Type B pancreatic cell (in vitro differentiated cells): ENCODE measurements around the gene ADGRV1. TPM values are rescaled to one million over a fixed set of nuclear protein-coding genes. Genes with fewer than 3 reads are reported as not detected.

ENCODE experiments used
- DNase-seq: peaks from one replicate; pipeline ENCODE4 v3.0.0; 2021; ENCODE audit warnings: mixed read lengths; ENCODE audit not compliant: unreplicated experiment; ENCODE audit errors: extremely low spot score
- H3K27ac Mint-ChIP-seq: 2 replicates; pipeline ENCODE4 v1.8.0; 2021; ENCODE audit warnings: mild to moderate bottlenecking, mixed read lengths
- H3K27me3 Mint-ChIP-seq: 2 replicates; pipeline ENCODE4 v1.8.0; 2021; ENCODE audit warnings: mixed read lengths
- H3K36me3 Mint-ChIP-seq: 2 replicates; pipeline ENCODE4 v1.8.0; 2021; ENCODE audit warnings: mixed read lengths
- H3K4me1 Mint-ChIP-seq: one replicate; pipeline ENCODE4 v1.8.0; 2021; ENCODE audit warnings: mixed read lengths; ENCODE audit not compliant: unreplicated experiment
- H3K4me3 Mint-ChIP-seq: 2 replicates; pipeline ENCODE4 v1.8.0; 2021; ENCODE audit warnings: mild to moderate bottlenecking, mixed read lengths
- H3K9me3 Mint-ChIP-seq: 2 replicates; pipeline ENCODE4 v1.8.0; 2021; ENCODE audit warnings: mixed read lengths
- total RNA-seq: library from RNA; stranded (reverse); gene quantifications from 2 replicates; pipeline ENCODE4 v1.2.1, GENCODE V29; 2021; ENCODE audit warnings: low replicate concordance
- TF ChIP-seq, protein P1 (sequence below): fragments of 200-600 bp; sonication (generic); conservative IDR thresholded peaks from 2 replicates; pipeline ENCODE4 v1.5.0; 2021; ENCODE audit warnings: antibody characterized with exemption, mild to moderate bottlenecking

ADGRV1 gene
- total RNA-seq, 1 donor from 2014 or later, result 29.5 TPM

DNA sequence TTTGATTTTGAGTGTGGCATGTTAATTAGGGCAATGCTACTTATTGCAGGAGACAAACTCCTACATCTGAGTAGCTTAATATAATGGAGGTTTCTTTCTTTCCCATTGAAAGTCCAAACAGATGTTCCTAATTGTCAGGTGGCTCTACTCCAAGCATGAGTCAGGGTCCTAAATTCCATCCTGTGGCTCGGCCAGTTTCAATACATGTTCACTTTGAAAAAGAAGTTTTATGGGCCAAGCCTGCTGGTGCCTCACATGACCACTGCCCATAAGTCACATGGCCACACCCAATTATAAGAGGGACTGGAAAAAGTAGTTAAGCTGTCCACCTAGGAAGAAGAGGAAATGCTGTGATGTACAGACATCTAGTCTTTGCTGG, 654.1 kb downstream of the ADGRV1 start:
- H3K4me3 Mint-ChIP-seq, result no peak overlapping the region
- no peaks in the 10 kb centered on the region for H3K36me3 Mint-ChIP-seq
- no peak overlapping the region for H3K27ac Mint-ChIP-seq
- H3K9me3 Mint-ChIP-seq, result no peaks in the 10 kb centered on the region
- no peaks in the 10 kb centered on the region for H3K27me3 Mint-ChIP-seq
- no peak for DNase-seq
- H3K4me1 Mint-ChIP-seq, result no peaks in the 10 kb centered on the region
- TF ChIP-seq, protein P1, sequence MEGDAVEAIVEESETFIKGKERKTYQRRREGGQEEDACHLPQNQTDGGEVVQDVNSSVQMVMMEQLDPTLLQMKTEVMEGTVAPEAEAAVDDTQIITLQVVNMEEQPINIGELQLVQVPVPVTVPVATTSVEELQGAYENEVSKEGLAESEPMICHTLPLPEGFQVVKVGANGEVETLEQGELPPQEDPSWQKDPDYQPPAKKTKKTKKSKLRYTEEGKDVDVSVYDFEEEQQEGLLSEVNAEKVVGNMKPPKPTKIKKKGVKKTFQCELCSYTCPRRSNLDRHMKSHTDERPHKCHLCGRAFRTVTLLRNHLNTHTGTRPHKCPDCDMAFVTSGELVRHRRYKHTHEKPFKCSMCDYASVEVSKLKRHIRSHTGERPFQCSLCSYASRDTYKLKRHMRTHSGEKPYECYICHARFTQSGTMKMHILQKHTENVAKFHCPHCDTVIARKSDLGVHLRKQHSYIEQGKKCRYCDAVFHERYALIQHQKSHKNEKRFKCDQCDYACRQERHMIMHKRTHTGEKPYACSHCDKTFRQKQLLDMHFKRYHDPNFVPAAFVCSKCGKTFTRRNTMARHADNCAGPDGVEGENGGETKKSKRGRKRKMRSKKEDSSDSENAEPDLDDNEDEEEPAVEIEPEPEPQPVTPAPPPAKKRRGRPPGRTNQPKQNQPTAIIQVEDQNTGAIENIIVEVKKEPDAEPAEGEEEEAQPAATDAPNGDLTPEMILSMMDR, result no peak

Other genes with a start within 250 kb of the ADGRV1 start
- 27.6 and 37.5 TPM in 2 replicates for gene CETN3, start 149.0 kb upstream of the ADGRV1 start, total RNA-seq
- 3.9 and 6.2 TPM in 2 replicates for gene MBLAC2, start 84.0 kb upstream of the ADGRV1 start, total RNA-seq
- 1.1 and 2.4 TPM in 2 replicates for gene POLR3G, start 83.9 kb upstream of the ADGRV1 start, total RNA-seq
- gene LYSMD3, start 29.2 kb upstream of the ADGRV1 start, total RNA-seq, result 15.0 and 21.0 TPM in 2 replicates